ENCODE results near the gene CD2AP.

Gene CD2AP

GRCh38 chr6:47490676-47491075 is 13.1 kb downstream of the CD2AP start:
- TF ChIP-seq SIN3A (IDR thresholded peaks at IDR 0.05; ENCODE audit: borderline replicate concordance, insufficient read depth, low read length): no peak
- no peak for TF ChIP-seq FOXP2 (optimal IDR thresholded peaks at IDR 0.05; ENCODE audit: borderline replicate concordance, extremely low read depth, extremely low read length, insufficient read depth)
- TF ChIP-seq POLR2AphosphoS5 (IDR thresholded peaks at IDR 0.05; ENCODE audit: low read depth, low read length): no peak
- no peak for TF ChIP-seq REST (IDR thresholded peaks at IDR 0.05; ENCODE audit: insufficient read depth in 1 of 2, low read depth in 2 of 2, low read length in 2 of 2)
- TF ChIP-seq TAF1 (IDR thresholded peaks at IDR 0.05; ENCODE audit: borderline replicate concordance, insufficient read depth, low read length): no peak

GRCh38 chr6:47492355-47492754 is 14.8 kb downstream of the CD2AP start:
- TF ChIP-seq SIN3A (IDR thresholded peaks at IDR 0.05; ENCODE audit: borderline replicate concordance, insufficient read depth, low read length) (no peak), POLR2AphosphoS5 (IDR thresholded peaks at IDR 0.05; ENCODE audit: low read depth, low read length) (no peak), REST (IDR thresholded peaks at IDR 0.05; ENCODE audit: insufficient read depth in 1 of 2, low read depth in 2 of 2, low read length in 2 of 2) (no peak), TAF1 (IDR thresholded peaks at IDR 0.05; ENCODE audit: borderline replicate concordance, insufficient read depth, low read length) (no peak), FOXP2 (optimal IDR thresholded peaks at IDR 0.05; ENCODE audit: borderline replicate concordance, extremely low read depth, extremely low read length, insufficient read depth) (no peak)

GRCh38 chr6:47495207-47495606 is 17.6 kb downstream of the CD2AP start:
- TF ChIP-seq POLR2AphosphoS5 (IDR thresholded peaks at IDR 0.05; ENCODE audit: low read depth, low read length) (no peak; the same call in 1 of the 2 replicates), REST (IDR thresholded peaks at IDR 0.05; ENCODE audit: insufficient read depth in 1 of 2, low read depth in 2 of 2, low read length in 2 of 2) (no peak), SIN3A (IDR thresholded peaks at IDR 0.05; ENCODE audit: borderline replicate concordance, insufficient read depth, low read length) (no peak), FOXP2 (optimal IDR thresholded peaks at IDR 0.05; ENCODE audit: borderline replicate concordance, extremely low read depth, extremely low read length, insufficient read depth) (no peak), TAF1 (IDR thresholded peaks at IDR 0.05; ENCODE audit: borderline replicate concordance, insufficient read depth, low read length) (no peak)

GRCh38 chr6:47495954-47496545 is 18.5 kb downstream of the CD2AP start:
- TF ChIP-seq REST (IDR thresholded peaks at IDR 0.05; ENCODE audit: insufficient read depth in 1 of 2, low read depth in 2 of 2, low read length in 2 of 2) (no peak), FOXP2 (optimal IDR thresholded peaks at IDR 0.05; ENCODE audit: borderline replicate concordance, extremely low read depth, extremely low read length, insufficient read depth) (no peak), TAF1 (IDR thresholded peaks at IDR 0.05; ENCODE audit: borderline replicate concordance, insufficient read depth, low read length) (no peak), SIN3A (IDR thresholded peaks at IDR 0.05; ENCODE audit: borderline replicate concordance, insufficient read depth, low read length) (no peak), POLR2AphosphoS5 (IDR thresholded peaks at IDR 0.05; ENCODE audit: low read depth, low read length) (no peak; the same call in 1 of the 2 replicates)

Data from PFSK-1 (cell line).